Epithelial cell of prostate (primary cell): Measurements from ENCODE around the gene ZNF229.
"Not testable (repeated sequence)": the region's sequence is repeated elsewhere in the genome, so short reads cannot be mapped to it uniquely, and the experiment has no call there.

ENCODE experiments used
- DNase-seq: peaks from one replicate; pipeline ENCODE4 v3.0.0-alpha.2; 2011; ENCODE audit warnings: low read depth, low spot score
- H3K27ac ChIP-seq: fragments of 450-650 bp; 2 replicates; pipeline ENCODE4 v1.5.1; 2017; ENCODE audit warnings: mild to moderate bottlenecking

ZNF229 gene

DNA sequence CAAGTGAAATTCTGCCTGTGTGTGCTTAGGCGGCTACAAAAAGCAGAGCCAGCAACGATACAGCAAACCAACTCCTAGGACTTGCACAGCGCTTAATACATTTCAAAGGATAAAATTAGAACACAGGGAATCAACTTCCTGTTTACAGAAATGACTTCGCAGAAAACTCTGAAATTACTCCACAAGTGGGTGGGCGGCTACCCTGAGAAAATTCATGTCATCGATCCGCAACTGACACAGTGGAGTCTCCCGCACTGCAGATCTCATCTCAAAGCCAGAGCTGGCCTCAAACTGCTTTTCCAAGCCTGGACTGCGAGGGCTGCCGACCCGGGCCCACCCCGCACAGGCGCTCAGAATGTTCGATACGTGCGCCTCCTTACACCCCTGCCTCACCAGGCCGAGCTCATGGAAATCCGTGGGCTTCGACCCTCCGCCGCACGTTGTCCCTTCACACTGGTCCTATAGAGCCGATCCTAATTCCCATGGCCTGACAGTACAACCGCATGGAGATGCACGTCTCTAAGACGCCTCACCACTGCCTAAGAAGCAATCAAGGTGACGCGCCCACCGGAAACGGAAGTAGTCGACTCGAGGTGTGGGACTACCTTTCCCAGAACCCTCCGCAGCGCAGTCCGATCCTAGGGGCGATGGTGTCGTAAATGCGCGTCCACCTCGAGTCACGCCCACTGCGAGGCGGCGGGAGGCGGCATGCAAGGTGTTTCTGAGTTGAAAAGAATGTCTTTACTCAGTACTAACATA lies at the start of gene ZNF229:
Gene ZNF229 (minus strand): TSS at position 557 of the 759 bp plus-strand sequence. CDS start 5,625 bp downstream, outside the sequence.
- H3K27ac ChIP-seq = peak within 1 kb of the TSS; percentile 12
- peak; percentile 85 for DNase-seq

DNA sequence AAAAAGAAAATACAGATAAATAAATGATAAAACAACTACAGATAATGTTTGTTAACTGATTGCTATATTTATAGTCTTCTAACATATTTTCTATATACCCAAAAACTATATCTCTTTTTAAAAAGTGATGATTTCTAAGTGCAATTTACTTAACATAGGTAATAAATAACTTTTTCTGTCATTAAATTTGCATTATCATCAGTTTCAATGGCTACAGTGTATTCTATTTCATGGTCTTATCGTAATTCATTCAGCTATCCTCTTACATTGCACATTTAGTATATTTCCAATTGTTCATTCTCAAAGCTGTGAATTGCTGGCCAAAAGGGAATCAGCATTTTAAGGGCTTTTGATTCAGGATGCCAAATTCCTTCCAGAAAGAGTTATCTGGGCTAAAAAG lies 48.4 kb upstream of the ZNF229 start:
- H3K27ac ChIP-seq = no peak overlapping the region
- DNase-seq = no peak

DNA sequence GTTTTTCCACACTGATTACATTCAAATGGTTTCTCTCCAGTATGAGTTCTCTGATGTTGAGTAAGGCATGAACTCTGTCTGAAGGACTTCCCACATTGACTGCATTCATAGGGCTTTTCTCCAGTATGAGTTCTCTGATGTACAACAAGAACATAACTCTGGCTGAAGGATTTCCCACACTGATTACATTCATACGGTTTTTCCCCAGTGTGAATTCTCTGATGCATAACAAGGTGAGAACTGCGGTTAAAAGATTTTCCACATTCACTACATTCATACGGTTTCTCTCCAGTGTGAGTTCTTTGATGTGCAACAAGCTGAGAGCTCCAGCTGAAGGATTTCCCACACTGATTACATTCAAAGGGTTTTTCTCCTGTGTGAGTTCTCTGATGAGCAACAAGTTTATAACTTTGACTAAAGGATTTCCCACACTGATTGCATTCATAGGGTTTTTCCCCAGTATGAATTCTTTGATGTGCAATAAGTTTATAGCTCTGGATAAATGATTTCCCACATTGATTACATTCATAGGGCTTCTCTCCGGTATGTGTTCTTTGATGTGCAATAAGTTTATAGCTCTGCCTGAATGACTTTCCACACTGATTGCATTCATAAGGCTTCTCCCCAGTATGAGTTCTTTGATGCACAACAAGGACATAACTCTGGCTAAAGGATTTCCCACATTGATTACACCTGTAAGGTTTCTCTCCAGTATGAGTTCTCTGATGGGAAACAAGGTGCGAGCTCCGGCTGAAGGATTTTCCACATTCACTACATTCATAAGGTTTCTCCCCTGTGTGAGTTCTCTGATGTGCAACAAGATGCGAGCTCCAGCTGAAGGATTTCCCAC lies 28.5 kb upstream of the ZNF229 start:
- no peak for DNase-seq
- H3K27ac ChIP-seq = no peak overlapping the region

DNA sequence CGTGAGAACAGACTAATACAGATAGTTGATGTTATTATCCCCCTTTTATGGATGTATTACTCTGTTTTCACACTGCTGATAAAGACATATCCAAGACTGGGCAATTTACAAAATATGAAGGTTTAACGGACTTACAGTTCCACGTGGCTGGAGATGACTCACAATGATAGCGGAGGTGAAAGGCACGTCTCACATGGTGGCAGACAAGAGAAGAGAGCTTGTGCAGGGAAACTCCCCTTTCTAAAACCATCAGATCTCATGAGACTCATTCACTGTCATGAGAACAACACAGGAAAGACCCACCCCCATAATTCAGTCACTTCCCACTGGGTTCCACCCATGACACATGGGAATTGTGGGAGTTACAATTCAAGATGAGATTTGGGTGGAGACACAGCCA lies 20.5 kb upstream of the ZNF229 start:
- not testable (repeated sequence) for H3K27ac ChIP-seq

DNA sequence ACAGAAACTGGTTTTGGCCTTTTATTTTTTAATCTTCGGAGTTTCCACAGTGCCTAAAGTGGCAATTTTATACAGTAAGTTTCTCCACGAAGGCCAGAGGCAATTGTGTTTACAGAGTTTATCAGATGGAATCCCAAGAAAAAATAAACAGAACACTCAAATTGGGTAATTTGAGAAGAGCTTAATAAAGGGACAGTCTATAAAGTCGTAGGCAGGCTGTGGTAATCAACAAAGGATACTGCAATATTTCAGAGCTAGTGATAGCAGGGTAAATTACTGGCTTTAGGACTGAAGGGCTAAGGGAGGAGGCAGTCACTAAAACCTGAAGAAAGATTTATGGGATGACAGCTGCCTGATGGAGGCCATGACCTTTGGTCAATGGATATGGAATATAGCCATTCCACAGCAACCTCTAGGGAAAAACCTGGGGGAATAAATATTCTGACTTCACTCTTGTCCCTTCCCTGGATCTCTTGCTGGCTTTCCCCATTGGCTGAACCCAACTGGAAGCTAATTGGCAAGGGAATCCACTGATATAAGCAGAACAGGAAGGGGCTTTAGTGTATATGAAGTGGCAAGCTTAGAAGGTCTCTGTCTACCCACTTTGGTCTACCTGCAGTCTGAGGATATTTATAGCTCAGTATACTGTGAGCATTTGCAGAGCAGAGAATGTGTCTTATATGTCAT lies 14.5 kb upstream of the ZNF229 start:
- DNase-seq, H3K27ac ChIP-seq: not testable (repeated sequence)

More for the DNA sequence above, 20.5 kb upstream of the ZNF229 start:
- DNase-seq = not testable (repeated sequence)

DNA sequence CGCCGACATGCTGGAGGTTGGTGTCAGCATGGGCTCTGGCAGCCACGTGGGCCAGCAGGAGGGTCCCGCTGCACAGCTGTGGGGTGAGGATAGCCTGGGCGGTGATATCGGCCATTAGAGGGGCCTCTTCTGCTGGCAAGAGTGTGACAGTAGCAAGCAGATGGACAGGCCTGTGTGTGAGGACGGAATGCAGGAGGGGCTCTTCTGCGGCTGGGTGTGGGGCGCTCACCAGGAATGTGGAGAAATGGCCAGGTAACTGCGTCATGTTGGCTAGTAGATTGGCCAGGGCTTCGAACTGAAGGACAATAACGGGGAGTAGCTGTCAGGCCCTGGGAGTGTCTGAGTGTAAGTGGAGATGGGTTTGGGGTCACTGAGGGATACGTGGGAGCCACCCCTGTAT lies 7.7 kb upstream of the ZNF229 start:
- H3K27ac ChIP-seq, DNase-seq: not testable (repeated sequence)

DNA sequence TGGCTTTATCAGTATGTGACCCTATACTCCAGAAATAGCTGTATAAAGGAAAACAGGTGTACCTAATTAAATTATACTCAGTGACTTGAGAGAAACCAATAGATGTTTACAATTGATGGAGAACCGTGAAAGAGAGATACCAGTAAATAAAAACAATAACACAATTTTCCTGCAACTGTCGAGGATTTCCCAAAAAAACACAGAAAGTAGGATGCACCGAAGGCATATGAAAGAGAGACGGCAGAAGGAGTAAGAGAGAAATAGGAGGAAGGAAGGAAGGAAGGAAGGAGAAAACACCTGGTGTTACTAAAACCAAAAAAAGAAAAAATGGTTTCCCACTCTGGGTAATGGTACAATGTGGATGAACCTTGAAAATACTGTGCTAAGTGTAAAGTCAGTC lies 6.8 kb upstream of the ZNF229 start:
- DNase-seq = no peak
- no peak overlapping the region for H3K27ac ChIP-seq

DNA sequence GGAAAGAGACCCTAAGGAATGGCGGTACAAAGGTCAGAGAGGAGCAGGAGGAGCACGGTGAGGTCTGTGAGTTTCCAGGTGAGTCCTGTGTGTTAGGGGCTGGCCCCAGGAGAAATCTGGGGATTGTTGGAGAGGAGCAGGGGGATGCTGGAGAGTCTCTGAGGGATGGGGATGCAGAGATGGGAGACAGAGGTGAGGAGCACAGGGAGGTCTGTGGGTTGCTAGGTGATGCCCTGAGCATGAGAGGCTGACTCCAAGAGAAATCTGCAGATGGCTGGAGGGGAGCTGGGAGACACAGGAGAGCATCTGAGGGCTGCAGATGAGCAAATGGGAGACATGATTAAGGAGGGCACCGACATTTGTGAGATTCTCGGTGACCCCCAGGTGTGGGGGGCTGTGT lies 4.1 kb upstream of the ZNF229 start:
- no peak for DNase-seq
- H3K27ac ChIP-seq = no peak overlapping the region

DNA sequence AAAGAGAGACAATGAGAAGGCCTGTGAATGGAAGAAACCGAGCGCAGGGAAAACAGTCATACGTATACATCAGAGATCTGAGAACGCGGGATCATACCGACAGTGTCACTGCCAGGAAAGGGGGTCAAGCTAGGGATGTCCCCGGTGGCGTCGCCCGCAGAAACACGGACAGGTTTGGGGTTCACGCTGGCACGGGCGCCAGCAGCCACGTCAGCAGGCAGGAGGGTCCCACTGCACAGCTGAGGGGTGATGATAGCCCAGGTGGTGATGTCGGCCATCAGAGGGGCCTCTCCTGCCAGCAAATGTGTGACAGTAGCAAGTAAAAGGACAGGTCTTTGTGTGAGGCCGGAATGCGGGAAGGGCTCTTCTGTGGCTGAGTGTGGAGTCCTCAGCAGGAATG lies 3.4 kb upstream of the ZNF229 start:
- DNase-seq = no peak
- H3K27ac ChIP-seq = no peak overlapping the region

DNA sequence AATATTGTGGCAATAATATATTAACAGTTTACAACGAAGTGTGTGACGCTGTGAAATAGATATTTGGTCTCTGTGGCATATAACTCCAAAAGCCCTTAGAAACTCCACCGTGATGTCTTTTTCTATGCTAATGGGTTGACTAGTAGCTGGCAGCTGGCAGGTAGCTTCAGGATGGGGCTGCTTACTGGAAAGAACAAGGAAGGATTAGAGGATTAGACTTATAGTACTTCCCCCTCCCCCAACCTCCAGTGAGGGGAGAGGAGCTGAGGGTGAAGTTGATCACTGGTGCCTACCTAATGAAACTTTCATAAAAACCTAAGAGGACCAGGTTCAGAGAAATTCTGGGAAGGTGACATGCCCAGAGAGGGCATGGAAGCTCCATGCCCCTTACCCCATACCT lies 9.8 kb downstream of the ZNF229 start:
- no peak for DNase-seq
- no peak overlapping the region for H3K27ac ChIP-seq

DNA sequence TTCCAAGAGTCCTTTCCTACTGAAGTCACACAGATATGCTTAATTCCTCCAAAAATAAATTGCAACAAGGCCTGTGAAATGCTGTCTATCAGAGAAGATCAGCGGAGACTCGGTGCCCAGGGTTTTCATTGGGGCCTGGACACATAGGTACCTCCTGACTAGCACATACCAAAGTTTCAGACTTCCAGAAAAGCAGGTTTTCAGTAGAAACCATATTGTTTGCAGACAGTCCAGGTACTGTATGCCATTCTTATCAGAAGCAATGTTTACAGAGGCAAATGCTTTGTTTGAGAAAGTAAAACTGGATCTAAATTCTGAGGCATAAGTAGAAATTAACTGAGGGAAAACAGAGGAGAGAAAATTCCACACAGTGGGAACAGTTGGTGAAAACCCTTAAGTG lies 12.8 kb downstream of the ZNF229 start:
- DNase-seq = no peak
- no peak overlapping the region for H3K27ac ChIP-seq

DNA sequence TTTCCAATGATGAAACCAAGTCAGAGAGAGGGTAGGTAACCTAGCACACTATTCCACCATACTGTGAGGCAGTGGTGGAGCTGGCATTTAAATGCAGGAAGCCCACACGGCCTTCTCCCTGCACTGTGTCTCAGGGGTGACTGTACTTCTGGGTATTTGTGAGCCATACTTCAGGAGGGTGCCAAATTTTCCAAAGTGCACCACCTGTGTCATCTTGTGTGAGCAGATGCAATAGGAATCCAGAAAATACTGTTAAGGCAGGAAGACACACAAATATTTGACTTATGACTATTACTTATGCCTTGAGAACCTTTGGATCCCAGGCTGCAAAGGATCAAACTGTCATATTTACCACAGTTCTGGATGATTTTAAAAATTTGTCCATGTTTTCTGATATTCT lies 17.3 kb downstream of the ZNF229 start:
- H3K27ac ChIP-seq = no peak overlapping the region
- no peak for DNase-seq

DNA sequence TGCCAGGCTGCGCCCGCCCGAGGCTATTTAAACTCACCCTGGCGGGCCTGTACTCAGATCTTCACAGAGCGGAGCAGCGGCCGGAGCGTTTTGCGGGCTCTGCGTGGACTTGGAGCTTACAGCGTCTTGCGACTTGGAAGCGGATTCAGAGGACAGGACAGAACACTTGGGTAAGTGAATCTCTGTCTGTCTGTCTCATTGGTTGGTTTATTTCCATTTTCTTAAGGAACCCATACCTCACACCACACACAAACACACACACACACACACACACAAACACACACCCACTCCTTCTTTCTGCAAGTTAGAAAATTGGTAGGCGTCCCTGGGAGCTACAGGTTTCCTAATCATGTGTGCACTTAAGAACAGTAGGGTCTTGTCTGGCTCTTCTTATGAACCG lies 32.7 kb downstream of the ZNF229 start:
- not testable (repeated sequence) for DNase-seq, H3K27ac ChIP-seq

DNA sequence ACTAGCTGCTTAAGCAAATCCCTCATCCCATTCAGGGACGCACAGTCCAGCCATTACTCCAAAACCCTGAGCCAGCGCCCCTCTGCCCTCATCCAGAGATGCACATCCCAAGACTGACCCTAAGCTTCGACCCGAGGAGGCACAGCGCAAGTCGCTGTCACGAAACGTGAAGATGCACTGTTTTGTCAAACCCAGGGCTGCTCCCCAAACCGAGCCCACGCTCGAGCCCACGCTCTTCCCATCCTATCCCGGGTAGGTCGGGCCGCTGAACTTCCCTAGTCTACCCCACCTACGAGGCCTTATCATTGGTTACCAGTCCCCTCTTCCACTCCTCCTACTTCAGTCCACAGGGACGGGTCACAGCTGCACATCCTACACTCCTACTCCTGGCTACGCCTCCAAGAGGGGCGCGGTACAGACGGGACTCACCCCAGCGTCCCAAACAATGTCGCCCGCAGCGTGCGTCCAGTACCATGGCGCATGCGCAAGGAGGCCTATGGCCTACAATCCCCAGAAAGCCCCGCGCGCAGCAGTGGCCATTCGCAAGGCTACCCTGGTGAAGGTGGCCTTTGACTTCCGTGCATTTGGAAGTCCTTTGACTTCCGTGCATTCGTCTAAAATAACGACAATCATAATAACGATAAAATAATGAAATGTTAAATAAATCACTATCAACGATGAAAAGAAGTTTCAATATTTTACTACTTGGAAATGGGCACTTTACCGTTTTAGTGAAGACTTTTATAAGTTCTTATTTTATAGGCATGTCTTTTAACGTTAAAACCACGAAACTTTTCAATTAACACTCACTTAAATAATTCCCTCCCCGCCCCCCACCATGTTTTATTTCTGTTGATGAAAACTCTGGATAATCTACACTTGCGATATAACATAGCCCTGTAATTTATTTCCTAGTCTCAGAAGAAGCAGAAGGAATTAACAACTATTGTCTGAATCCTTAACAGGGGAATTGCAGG lies 46.8 kb downstream of the ZNF229 start, which contains the start of gene ZNF285:
Gene ZNF285 (minus strand): TSS at position 470 of the 977 bp plus-strand sequence. CDS start 4,395 bp downstream, outside the sequence.
- no peak within 1 kb of the TSS for H3K27ac ChIP-seq

DNA sequence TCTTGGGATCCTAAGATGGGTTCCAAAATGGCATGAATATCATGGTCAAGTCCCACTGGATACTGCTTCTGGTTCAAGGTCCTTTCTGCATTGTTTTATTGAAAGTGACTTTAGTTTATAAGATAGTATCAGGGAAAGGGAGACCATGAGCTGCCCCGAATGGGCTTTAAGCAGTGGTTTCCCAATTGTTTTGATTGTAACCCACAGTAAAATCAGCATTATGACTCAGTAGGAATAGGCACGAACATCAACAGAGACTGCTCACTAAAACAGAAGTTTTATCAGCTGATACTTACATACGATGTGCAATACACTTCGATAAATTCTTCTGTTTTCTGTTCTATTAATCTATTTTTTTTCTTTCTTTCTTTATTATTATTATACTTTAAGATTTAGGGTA lies 59.0 kb downstream of the ZNF229 start:
- not testable (repeated sequence) for H3K27ac ChIP-seq, DNase-seq

More for the DNA sequence above, 46.8 kb downstream of the ZNF229 start, which contains the start of gene ZNF285:
- peak; percentile 70 for DNase-seq
